DMS 273 treated with DMSO at 0.1 percent for 48 hours (cell line): ENCODE data around the gene RSRC1.
"Not testable (repeated sequence)": the region's sequence is repeated elsewhere in the genome, so short reads cannot be mapped to it uniquely, and the experiment has no call there.

Source experiments
- DNase-seq: peaks from one replicate; lab custom pipeline; 2025; lab: John Stamatoyannopoulos, UW

Gene RSRC1

GRCh38 chr3:158463556-158463955, 353.7 kb downstream of the RSRC1 start:
- DNase-seq, result no peak

DNA sequence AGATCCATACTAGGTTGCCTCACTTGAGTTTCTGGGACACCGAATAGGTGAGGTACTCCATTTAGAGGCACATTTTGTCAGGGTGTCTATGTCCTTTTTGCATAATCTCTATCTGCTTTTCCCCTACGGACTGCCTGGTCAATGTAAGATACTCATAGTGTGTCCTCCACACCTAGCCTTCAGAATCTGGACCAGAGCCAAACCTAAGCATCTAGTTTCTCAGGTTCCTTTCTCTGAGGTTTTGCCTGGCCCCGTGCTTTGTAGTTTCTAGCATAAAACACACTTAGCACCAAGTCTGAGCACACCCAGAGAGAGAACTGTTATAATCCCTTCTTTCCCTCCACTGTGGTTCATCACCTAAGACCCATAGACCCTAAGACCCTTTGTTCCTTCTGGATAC, 355.2 kb downstream of the RSRC1 start:
- DNase-seq, result no peak

DNA sequence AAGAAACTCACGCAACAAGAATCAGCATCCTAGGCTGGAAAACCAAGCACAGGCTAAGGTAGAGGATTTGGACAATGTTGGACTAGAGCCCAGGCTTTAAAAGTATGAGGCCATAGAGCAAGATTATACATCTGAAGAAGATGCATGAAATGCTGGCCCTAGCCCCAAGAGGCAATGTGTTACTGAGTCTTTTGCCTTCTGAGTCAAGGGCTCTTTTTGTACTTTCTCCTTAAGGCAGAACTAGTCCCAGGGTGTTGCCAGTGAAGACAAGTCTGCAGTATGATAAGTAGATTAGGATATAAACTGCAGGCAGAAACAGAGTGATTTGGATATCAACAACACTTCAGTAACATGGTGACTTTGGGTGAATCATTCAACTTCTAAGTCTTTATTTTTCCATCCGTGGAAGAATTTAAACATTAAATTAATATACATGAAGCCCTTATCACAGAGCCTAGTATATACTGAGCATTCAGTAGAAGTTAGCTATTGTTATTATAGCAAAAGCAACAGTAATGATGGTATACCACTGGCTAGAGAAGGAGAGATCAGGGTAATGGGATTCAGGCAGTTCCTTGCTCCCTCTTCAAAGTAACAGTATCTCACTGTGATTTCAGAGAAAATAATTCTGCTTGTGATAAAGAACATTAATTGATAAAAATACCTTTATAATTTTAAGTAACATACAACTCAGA, 361.2 kb downstream of the RSRC1 start:
- no peak for DNase-seq

DNA sequence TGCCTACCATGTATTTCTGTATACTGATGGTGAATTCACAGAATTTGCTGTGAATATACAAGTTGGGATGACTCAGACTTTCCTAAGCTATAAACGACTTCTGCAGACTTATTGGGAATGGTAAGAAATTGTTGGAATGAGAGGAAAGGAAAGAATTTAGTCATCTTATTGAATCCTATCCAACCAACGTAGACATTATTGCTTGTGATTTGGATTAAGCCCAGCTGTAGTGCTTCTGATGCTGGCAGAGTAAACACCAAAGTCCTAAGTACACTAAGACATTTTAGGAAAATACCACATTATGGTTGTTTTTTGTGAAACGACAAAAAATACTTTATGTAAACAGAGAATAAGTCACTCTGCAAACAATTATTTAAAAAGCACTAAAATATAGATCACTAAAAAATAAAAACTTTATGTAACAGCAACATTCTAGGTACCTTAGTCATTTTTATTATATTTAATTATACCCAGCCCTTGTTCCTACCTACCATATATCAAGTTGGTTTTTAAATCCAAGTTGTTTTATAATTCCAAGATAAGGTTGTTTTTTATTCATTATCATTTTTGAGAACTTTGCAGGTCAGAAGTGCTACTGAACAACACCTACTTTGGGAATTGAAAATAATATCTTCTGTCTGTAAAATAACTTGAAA, 361.9 kb downstream of the RSRC1 start:
- DNase-seq, result no peak

GRCh38 chr3:158479051-158479450, 369.2 kb downstream of the RSRC1 start:
- DNase-seq, result no peak

DNA sequence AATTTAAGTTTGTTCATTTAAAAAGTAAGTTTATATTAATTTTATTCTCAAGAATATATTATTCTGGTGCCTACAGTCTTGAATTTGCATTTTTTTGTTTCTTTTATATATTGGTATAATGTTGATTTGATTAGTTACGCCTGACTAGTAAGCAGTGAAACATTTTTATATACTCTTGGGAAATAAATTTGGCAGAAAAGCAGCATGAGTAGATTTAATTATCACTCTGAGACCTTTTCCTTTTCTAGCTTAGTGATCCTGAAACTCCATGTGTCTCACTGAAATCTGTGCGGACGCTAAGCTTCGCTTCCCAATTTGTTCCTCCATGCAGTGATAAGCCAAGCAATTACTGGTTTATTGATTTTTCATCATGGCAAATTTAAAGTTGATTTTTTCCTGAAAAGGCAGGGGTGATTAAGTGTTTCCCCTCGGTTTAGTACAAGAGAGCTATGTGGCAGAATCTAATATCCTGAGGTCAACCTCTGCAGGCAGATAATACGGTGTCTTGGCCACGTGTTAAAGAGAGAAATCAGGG, 373.9 kb downstream of the RSRC1 start:
- no peak for DNase-seq

GRCh38 chr3:158486200-158486599, 376.3 kb downstream of the RSRC1 start:
- no peak for DNase-seq

DNA sequence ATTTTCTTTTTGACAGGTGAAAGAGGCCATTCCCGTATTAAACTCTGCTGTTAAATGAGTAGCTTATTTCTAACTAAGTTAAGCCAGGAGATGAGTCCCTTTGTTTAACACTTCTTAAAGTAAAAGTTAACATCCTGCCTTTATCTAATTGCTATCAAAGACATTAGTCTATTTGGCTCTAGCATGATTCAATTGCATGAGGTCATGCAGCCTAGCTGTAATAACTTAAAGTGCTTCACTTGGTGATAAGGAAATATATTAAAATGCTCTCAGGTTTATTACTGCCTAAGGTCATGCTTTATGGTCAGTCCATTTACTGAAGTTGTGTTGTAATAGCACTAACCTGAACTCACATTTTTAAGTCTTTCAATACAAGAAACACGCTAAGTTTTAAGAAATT, 378.8 kb downstream of the RSRC1 start:
- DNase-seq, result no peak

GRCh38 chr3:158489181-158489580, 379.3 kb downstream of the RSRC1 start:
- peak; percentile 52 for DNase-seq

DNA sequence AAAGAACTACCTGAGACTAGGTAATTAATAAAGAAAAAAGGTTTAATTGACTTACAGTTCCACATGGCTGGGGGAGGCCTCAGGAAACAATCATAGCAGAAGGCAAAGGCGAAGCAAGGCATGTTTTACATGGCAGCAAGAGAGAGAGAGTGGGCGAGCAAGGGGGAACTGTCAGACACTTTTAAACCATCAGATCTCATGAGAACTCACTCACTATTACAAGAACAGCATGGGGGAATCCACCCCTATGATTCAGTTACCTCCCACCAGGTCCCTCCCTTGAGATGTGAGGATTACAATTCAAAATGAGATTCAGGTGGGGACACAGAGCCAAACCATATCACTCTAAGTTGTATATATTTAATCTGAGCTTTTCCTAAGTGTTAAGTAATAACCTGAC, 382.1 kb downstream of the RSRC1 start:
- DNase-seq, result no peak

DNA sequence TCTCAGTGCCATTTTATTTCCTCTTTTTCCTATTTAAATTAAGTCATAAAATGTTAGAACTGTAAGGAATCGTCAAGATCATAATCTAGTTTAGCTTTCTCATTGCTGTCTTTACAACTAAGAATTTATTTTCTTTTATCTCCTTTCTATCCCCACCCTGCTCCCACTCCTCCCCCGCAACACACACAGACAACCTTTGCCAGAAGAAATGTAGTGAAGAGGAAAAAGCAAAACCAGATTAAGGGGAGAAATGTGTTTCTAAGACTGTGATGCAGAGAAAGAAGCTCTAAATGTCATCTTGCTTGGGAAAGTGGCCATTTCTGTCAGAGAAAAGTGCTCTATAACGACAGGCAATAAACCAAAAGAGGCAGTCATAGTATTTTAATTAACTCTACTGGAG, 382.8 kb downstream of the RSRC1 start:
- DNase-seq, result no peak

DNA sequence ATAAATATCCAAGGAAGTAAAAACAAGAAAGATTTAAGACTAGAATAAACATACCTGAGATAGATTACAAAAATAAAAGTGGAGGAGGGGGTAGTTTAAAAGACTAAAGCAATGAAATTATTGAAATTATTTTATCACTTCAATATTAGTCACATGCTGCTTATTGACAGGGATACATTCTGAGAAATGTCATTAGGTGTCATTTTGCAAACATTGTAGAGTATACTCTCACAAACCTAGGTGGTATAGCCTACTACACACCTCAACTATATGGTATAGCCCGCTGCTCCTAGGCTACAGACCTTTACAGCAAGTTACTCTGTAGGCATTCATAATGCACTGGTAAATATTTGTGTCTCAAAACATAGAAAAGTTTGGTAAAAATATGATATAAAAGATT, 384.0 kb downstream of the RSRC1 start:
- no peak for DNase-seq

DNA sequence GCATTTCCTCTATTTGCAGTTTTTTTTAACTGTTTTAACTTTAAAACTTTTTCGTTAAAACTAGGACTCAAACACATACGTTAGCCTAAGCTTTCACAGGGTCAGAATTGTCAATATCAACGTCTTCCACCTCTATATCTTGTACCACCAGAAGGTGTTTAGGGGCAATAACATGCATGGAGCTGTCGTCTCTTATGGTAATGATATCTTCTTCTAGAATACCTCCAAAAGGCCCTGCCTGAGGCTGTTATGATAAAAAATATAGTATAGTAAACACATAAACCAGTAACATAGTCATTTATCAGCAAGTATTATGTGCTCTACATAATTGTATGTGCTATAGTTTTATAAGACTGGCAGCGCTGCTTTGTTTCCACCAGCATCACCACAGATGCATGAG, 384.8 kb downstream of the RSRC1 start:
- DNase-seq, result no peak

- not testable (repeated sequence) for DNase-seq
Measured at GRCh38 chr3:158495398-158495902, 385.6 kb downstream of the RSRC1 start.

- DNase-seq, result no peak
Measured at GRCh38 chr3:158505117-158505516, 395.2 kb downstream of the RSRC1 start.

GRCh38 chr3:158506456-158506855, 396.6 kb downstream of the RSRC1 start:
- DNase-seq, result no peak

DNA sequence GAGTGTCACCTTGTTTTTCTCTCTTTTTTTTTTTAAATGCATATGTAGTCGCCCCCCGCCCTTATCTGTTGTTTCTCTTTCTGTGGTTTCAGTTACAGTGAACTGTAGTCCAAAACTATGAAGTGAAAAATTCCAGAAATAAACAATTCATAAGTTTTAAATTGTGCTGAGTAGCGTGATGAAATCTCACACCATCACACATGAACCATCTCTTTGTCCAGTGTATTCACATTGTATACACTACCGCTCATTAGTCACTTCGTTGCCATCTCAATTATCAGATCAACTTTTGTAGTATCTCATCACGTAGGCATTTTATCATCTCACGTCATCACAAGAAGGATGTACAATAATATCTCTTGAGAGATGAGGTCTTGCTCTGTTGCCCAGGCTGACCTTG, 398.6 kb downstream of the RSRC1 start:
- DNase-seq, result no peak

GRCh38 chr3:158509891-158510290, 400.0 kb downstream of the RSRC1 start:
- no peak for DNase-seq

DNA sequence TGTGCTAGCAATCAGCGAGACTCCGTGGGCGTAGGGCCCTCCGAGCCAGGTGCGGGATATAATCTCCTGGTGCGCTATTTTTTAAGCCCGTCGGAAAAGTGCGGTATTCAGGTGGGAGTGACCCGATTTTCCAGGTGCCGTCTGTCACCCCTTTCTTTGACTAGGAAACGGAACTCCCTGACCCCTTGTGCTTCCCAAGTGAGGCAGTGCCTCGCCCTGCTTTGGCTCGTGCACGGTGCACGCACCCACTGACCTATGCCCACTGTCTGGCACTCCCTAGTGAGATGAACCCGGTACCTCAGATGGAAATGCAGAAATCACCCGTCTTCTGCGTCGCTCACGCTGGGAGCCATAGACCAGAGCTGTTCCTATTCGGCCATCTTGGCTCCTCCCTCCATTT, 406.8 kb downstream of the RSRC1 start:
- DNase-seq, result not testable (repeated sequence)

DNA sequence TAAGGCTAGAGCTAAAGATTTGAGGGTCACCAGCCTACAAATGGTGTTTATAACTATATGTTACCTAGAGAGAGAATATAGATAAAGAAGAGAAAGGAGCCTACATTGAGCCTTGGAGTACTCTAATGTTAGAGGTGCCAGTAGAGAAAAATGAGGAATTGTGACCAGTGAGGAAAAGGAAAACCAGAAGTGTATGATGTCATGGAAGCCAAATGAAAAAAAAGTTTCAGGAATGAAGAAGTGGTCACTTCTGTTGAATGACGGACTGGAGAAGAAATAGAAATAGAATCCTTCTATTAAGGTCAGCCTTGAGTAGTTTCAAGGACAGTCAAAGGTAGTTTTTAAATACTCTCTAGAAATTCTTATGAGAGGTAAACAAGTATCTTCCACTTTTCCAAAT, 409.9 kb downstream of the RSRC1 start:
- no peak for DNase-seq

- no peak for DNase-seq
Measured at GRCh38 chr3:158520433-158520832, 410.5 kb downstream of the RSRC1 start.

DNA sequence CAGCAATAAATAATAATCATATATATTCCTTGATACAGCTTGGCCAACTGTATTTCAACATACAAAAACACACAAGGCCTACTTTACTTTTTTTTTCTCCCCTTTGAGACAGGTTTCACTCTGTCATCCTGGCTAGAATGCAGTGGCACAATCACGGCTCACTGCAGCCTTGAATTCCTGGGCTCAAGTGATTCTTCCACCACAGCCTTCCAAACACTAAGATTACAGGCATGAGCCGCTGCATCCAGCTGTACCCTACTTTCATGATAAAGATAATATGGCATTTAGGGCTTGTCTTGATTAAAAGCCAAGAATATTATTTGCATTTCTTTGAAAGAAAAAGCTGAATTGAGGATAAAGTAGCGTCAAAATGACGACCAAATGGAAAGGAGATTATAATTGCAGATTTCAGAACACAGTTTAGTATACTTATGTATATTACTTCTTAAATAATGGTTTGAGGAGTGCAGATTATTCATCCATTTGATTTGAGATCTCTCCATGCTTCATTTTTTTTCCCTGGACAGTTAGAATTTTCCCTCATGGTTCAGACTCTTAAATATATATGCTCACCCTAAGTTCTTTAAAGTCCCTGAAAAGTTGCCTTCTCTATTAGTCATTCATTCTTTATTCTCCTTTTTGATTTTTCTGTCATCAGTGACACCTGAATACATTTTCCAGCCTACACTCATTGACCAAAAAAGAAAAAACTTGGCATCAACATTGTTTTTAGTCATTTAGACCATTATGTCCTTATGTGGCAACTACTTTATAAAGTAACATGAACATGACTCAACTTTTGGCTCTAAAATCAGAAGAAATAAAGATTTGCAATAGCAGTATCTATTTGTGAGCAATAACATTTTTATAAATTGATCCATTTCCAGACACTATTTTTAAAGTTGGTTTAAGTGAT, 412.6 kb downstream of the RSRC1 start:
- DNase-seq, result no peak
